GM12891 (cell line): Measurements from ENCODE around the gene CNTNAP5.

Experiments
- PAX5 ChIP-seq: IDR thresholded peaks from 2 replicates; pipeline ENCODE4 v1.6.1; 2011; ENCODE audit warnings: low read length, moderate library complexity, mild to moderate bottlenecking; ENCODE audit not compliant: insufficient read depth, severe bottlenecking
- POLR2A ChIP-seq: IDR thresholded peaks from 2 replicates; pipeline ENCODE4 v1.6.1; 2011; ENCODE audit warnings: low read depth, low read length, control low read depth
- POU2F2 ChIP-seq: IDR thresholded peaks from 2 replicates; pipeline ENCODE4 v1.6.1; 2011; ENCODE audit warnings: low read depth, mild to moderate bottlenecking, control low read depth, low read length, moderate library complexity
- TAF1 ChIP-seq: IDR thresholded peaks from 2 replicates; pipeline ENCODE4 v1.6.1; 2011; ENCODE audit warnings: low read depth, low read length, control low read depth

DNA sequence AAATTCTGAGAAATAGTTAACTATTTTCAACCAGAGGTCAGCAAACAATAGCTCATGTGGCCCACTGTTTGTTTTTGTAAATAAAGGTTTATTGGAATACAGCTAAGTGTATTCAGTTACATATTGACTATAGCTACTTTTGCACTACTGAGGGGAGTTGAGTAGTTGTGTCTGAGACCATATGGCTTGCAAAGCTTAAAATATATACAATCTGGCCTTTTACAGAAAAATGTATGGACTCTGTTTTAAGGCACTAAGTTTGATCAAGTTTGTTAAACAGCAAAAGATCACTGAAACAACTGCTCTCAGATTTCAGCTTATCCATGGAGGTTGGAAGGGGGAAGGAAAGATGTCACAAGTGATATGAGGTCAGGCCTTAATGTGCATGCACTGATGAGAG, 667.1 kb downstream of the CNTNAP5 start:
- TF ChIP-seq POU2F2 = no peak
- TF ChIP-seq PAX5 = no peak
- TF ChIP-seq POLR2A = no peak
- no peak for TF ChIP-seq TAF1
